ENCODE measurements around the gene SPOCK3. TPM values are rescaled to one million over a fixed set of nuclear protein-coding genes. Genes with fewer than 3 reads are reported as not detected.

Gene SPOCK3
- total and polyA plus RNA-seq, 10 of the 15 experiments (the other 5 are each of a cell fraction or from before 2014, with no cell fraction given) = 0.06 to 0.39 (median 0.09) TPM; not detected in 5

GRCh38 chr4:167274351-167274750, 40.1 kb upstream of the SPOCK3 start:
- SMC1A ChIA-PET (ENCODE audit: uncharacterized antibody, unreplicated experiment) = interaction anchor here (0.9 kb wide), 1 partner anchor 57 kb away, joined by 3 read pairs; no protein-coding TSS in a partner anchor

More at GRCh38 chr4:167274351-167274750, 40.1 kb upstream of the SPOCK3 start:
- H3K4me3 ChIP-seq = no peak overlapping the region
- no peak overlapping the region for H3K27ac ChIP-seq (ENCODE audit: control insufficient read depth, insufficient read depth)
- H3K4me2 ChIP-seq (ENCODE audit: control insufficient read depth, insufficient read depth) = no peak overlapping the region
- no peaks in the 10 kb centered on the region for H4K20me1 ChIP-seq (ENCODE audit: control insufficient read depth, insufficient read depth)
- no peak overlapping the region for H3K9ac ChIP-seq (ENCODE audit: control insufficient read depth, insufficient read depth, low read length)
- H3K36me3 ChIP-seq (ENCODE audit: control insufficient read depth in 2 of 2, insufficient read depth in 2 of 2, low read length in 1 of 2) = no peaks in the 10 kb centered on the region
- no peaks in the 10 kb centered on the region for H3K79me2 ChIP-seq (ENCODE audit: control insufficient read depth, insufficient read depth, low read length)
- H3K4me1 ChIP-seq (ENCODE audit: control insufficient read depth, insufficient read depth, low read length) = no peaks in the 10 kb centered on the region
- TF ChIP-seq BRCA1 (IDR thresholded peaks at IDR 0.05; ENCODE audit: low read depth, low read length) (no peak), EZH2 (IDR thresholded peaks at IDR 0.05; ENCODE audit: borderline replicate concordance, control insufficient read depth, low read depth, low read length) (no peak), POLR2AphosphoS5 (IDR thresholded peaks at IDR 0.05; ENCODE audit: low read length) (no peak), YBX1 (IDR thresholded peaks at IDR 0.05) (no peak), NKRF (conservative IDR thresholded peaks at IDR 0.05) (no peak), RBBP5 (conservative IDR thresholded peaks at IDR 0.05) (no peak), NFIC (IDR thresholded peaks at IDR 0.05; ENCODE audit: low read depth, low read length) (no peak)
- FAIRE-seq = no peak
- in situ Hi-C loops (cut with MboI) = no loop called here
- no peaks in the 10 kb centered on the region for H3K9me3 ChIP-seq (replicated peaks; ENCODE audit: control insufficient read depth, insufficient read depth, low read length)
- POLR2A ChIA-PET = no interaction called here
- no peak for DNase-seq (ENCODE audit: low read depth, low spot score)
- CTCF ChIA-PET = no interaction called here
- ATAC-seq = no peak
- BruUV-seq (replicated peaks) = no TSS peak
- intact Hi-C loops (cut with micrococcal nuclease; ENCODE audit: unreplicated experiment) = no loop called here
- 33% methylated on average over 1 of the region's 1 CpG for whole genome bisulfite sequencing (ENCODE audit: insufficient coverage, insufficient replicate concordance, low lambda C conversion rate, missing lambda C conversion rate)
- H3K27me3 ChIP-seq (replicated peaks in 1 of 2; ENCODE audit: control insufficient read depth in 2 of 2, insufficient read depth in 2 of 2, low read length in 1 of 2) = no peaks in the 10 kb centered on the region
- RAD21 ChIA-PET (ENCODE audit: unreplicated experiment) = no interaction called here
- no peak overlapping the region for H2AFZ ChIP-seq (ENCODE audit: control insufficient read depth, low read depth, low read length)

Data from GM12878 (cell line).